CD4-positive, alpha-beta memory T cell (primary cell): ENCODE results near the gene EFNA5. TPM values are rescaled to one million over a fixed set of nuclear protein-coding genes. Genes with fewer than 3 reads are reported as not detected.

Experiments
- CTCF ChIA-PET: fragments of 350-600 bp; sonication (Branson Sonifier 250); formaldehyde crosslinking; loops from one replicate; lab custom pipeline; 2021; ENCODE audit warnings: inconsistent platforms; ENCODE audit not compliant: partially characterized antibody; lab: Charles Lee
- POLR2A ChIA-PET: fragments of 350-600 bp; sonication (Branson Sonifier 250); formaldehyde crosslinking; loops from one replicate; lab custom pipeline; 2021; ENCODE audit not compliant: partially characterized antibody; lab: Charles Lee
- DNase-seq, 5 donors: peaks; one replicate each; pipeline versions ENCODE4 v3.0.0 to v3.0.0-alpha.2; 2020 to 2022; ENCODE audit warnings: mixed read lengths in 1 of 5
- H3K27ac ChIP-seq: one replicate; pipeline ENCODE4 v1.7.0; 2013; ENCODE audit warnings: low read depth, low read length
- H3K27me3 ChIP-seq: 2 replicates; pipeline ENCODE4 v1.7.0; 2013; ENCODE audit warnings: mild to moderate bottlenecking, low read length, moderate library complexity; ENCODE audit not compliant: insufficient read depth
- H3K36me3 ChIP-seq: 2 replicates; pipeline ENCODE4 v1.7.0; 2013; ENCODE audit warnings: mild to moderate bottlenecking, low read length, moderate library complexity; ENCODE audit not compliant: insufficient read depth
- H3K4me1 ChIP-seq: 2 replicates; pipeline ENCODE4 v1.7.0; 2013; ENCODE audit warnings: mild to moderate bottlenecking, low read length, moderate library complexity; ENCODE audit not compliant: insufficient read depth
- H3K4me3 ChIP-seq, 2 donors: one replicate each; pipeline ENCODE4 v1.7.0; 2013; ENCODE audit warnings: low read length in 2 of 2, mild to moderate bottlenecking in 1 of 2
- H3K9me3 ChIP-seq, 2 donors: one replicate each; pipeline ENCODE4 v1.7.0; 2013; ENCODE audit warnings: low read length in 2 of 2, control low read depth in 1 of 2; ENCODE audit not compliant: control insufficient read depth in 1 of 2
- H3K27ac Mint-ChIP-seq, 7 donors: one replicate each; pipeline ENCODE4 v1.8.0; 2020 to 2021; ENCODE audit warnings: mixed read lengths in 7 of 7, mild to moderate bottlenecking in 6 of 7, inconsistent platforms in 3 of 7, moderate library complexity in 3 of 7
- H3K27me3 Mint-ChIP-seq, 2 donors: one replicate each; pipeline ENCODE4 v1.8.0; 2020 to 2021; ENCODE audit warnings: mixed read lengths in 2 of 2
- H3K36me3 Mint-ChIP-seq, 2 donors: one replicate each; pipeline ENCODE4 v1.8.0; 2020 to 2021; ENCODE audit warnings: mixed read lengths in 2 of 2, inconsistent platforms in 1 of 2, mild to moderate bottlenecking in 1 of 2
- H3K4me1 Mint-ChIP-seq, 4 donors: one replicate each; pipeline ENCODE4 v1.8.0; 2020 to 2021; ENCODE audit warnings: mixed read lengths in 4 of 4, mild to moderate bottlenecking in 1 of 4
- H3K4me3 Mint-ChIP-seq, 8 donors: one replicate each; pipeline ENCODE4 v1.8.0; 2020 to 2021; ENCODE audit warnings: mixed read lengths in 8 of 8, mild to moderate bottlenecking in 7 of 8, moderate library complexity in 6 of 8, inconsistent platforms in 3 of 8
- H3K9me3 Mint-ChIP-seq, 8 donors: one replicate each; pipeline ENCODE4 v1.8.0; 2020 to 2021; ENCODE audit warnings: mixed read lengths in 8 of 8, mild to moderate bottlenecking in 5 of 8, inconsistent platforms in 3 of 8, moderate library complexity in 1 of 8
- intact Hi-C: fragments of 100-400 bp; cut with micrococcal nuclease; formaldehyde crosslinking; loops from one replicate; pipeline ENCODE4 v1.15.1; 2023
- polyA plus RNA-seq, 2 donors: library from polyadenylated mRNA; unstranded; fragments of 300-500 nt; fragmentation: Illumina TruSeq; gene quantifications; one replicate each; pipeline ENCODE4 v1.2.3, GENCODE V29; 2021
- total RNA-seq, 2 experiments: library from RNA; stranded (reverse); gene quantifications; one replicate each; pipeline ENCODE4 v1.2.3, GENCODE V29; 2021

Gene EFNA5
- total and polyA plus RNA-seq, 4 experiments from 2014 or later = not detected

DNA sequence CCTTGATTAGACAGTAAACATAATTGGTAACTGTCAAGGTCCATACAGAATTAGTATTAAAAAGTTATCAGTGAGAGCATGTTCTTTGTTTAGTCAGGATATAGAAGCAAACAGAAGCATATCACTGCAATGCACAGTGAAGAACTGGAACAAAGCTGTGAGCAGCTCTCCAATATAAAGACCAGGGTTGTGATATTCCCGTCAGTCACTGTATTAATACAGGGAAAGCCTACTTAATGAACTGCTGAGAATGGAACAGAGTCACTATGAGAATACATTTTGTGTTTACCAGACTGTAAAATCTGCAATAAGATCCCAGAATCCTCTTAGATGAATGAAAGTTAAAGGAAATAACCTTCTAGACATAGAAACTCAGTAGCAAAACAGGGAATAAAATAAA, 58.2 kb downstream of the EFNA5 start:
- no peak overlapping the region for H3K27ac ChIP-seq

GRCh38 chr5:107610798-107611197, 59.9 kb downstream of the EFNA5 start:
- peaks cover 4 to 6% of the 10 kb centered on the region in 2 donors for H3K27me3 Mint-ChIP-seq
- Histone ChIP-seq H3K4me1 (no peaks in the 10 kb centered on the region), H3K36me3 (no peaks in the 10 kb centered on the region), H3K27ac (no peak overlapping the region), H3K27me3 (no peaks in the 10 kb centered on the region), H3K9me3 (no peaks in the 10 kb centered on the region), H3K4me3 (no peak overlapping the region)
- CTCF ChIA-PET = no interaction called here
- intact Hi-C loops = no loop called here
- H3K4me3 Mint-ChIP-seq = no peak overlapping the region
- H3K9me3 Mint-ChIP-seq = no peaks in the 10 kb centered on the region
- no peak for DNase-seq
- no peak overlapping the region for H3K27ac Mint-ChIP-seq
- no peaks in the 10 kb centered on the region for H3K36me3 Mint-ChIP-seq
- H3K4me1 Mint-ChIP-seq = no peaks in the 10 kb centered on the region
- POLR2A ChIA-PET = no interaction called here

More for the DNA sequence above, 58.2 kb downstream of the EFNA5 start:
- H3K27me3 ChIP-seq = no peaks in the 10 kb centered on the region
- H3K36me3 ChIP-seq = no peaks in the 10 kb centered on the region
- Mint-ChIP-seq H3K4me1 (no peaks in the 10 kb centered on the region), H3K9me3 (no peaks in the 10 kb centered on the region), H3K27me3 (peaks cover 4 to 5% of the 10 kb centered on the region in 2 donors), H3K4me3 (no peak overlapping the region), H3K27ac (no peak overlapping the region), H3K36me3 (no peaks in the 10 kb centered on the region)
- H3K4me1 ChIP-seq = no peaks in the 10 kb centered on the region
- ChIA-PET POLR2A (no interaction called here), CTCF (no interaction called here)
- intact Hi-C loops = no loop called here
- no peaks in the 10 kb centered on the region for H3K9me3 ChIP-seq
- DNase-seq = no peak
- no peak overlapping the region for H3K4me3 ChIP-seq

- no peak for DNase-seq
- H3K9me3 Mint-ChIP-seq = no peaks in the 10 kb centered on the region
- H3K4me3 ChIP-seq = no peak overlapping the region
- no peaks in the 10 kb centered on the region for H3K36me3 Mint-ChIP-seq
- H3K4me3 Mint-ChIP-seq = no peak overlapping the region
- H3K4me1 ChIP-seq = no peaks in the 10 kb centered on the region
- ChIA-PET CTCF (interaction anchor here (1.1 kb wide), 1 partner anchor 8 kb away, joined by 4 read pairs; no protein-coding TSS in a partner anchor), POLR2A (no interaction called here)
- intact Hi-C loops = no loop called here
- H3K27ac ChIP-seq = no peak overlapping the region
- no peaks in the 10 kb centered on the region for H3K27me3 ChIP-seq
- peaks cover 0 to 2% (median 0%) of the 10 kb centered on the region in 4 donors for H3K4me1 Mint-ChIP-seq
- no peaks in the 10 kb centered on the region for H3K9me3 ChIP-seq
- no peaks in the 10 kb centered on the region for H3K36me3 ChIP-seq
- H3K27me3 Mint-ChIP-seq = peaks cover 6 to 8% of the 10 kb centered on the region in 2 donors
- H3K27ac Mint-ChIP-seq = no peak overlapping the region
Observed at GRCh38 chr5:107607671-107608345, 62.9 kb downstream of the EFNA5 start.

- Histone ChIP-seq H3K36me3 (no peaks in the 10 kb centered on the region), H3K9me3 (no peaks in the 10 kb centered on the region), H3K27ac (no peak overlapping the region), H3K4me3 (no peak overlapping the region), H3K4me1 (no peaks in the 10 kb centered on the region), H3K27me3 (no peaks in the 10 kb centered on the region)
- Mint-ChIP-seq H3K4me3 (no peak overlapping the region), H3K27me3 (peaks cover 7 to 8% of the 10 kb centered on the region in 2 donors), H3K9me3 (no peaks in the 10 kb centered on the region), H3K27ac (no peak overlapping the region), H3K36me3 (no peaks in the 10 kb centered on the region), H3K4me1 (peaks cover 0 to 2% (median 0%) of the 10 kb centered on the region in 4 donors)
- no peak for DNase-seq
- CTCF ChIA-PET = no interaction called here
- intact Hi-C loops = no loop called here
- POLR2A ChIA-PET = no interaction called here
Observed at GRCh38 chr5:107607196-107607595, 63.5 kb downstream of the EFNA5 start.

GRCh38 chr5:107605596-107606125, 65.1 kb downstream of the EFNA5 start:
- no peak overlapping the region for H3K27ac ChIP-seq
- no peaks in the 10 kb centered on the region for H3K27me3 ChIP-seq
- DNase-seq = no peak
- Mint-ChIP-seq H3K27ac (no peak overlapping the region), H3K4me3 (no peak overlapping the region), H3K9me3 (no peaks in the 10 kb centered on the region), H3K27me3 (peaks cover 6 to 13% of the 10 kb centered on the region in 2 donors), H3K36me3 (no peaks in the 10 kb centered on the region), H3K4me1 (peaks cover 0 to 2% (median 0%) of the 10 kb centered on the region in 4 donors)
- intact Hi-C loops = no loop called here
- ChIA-PET POLR2A (no interaction called here), CTCF (interaction anchor here (1.0 kb wide), 1 partner anchor 33 kb away, joined by 4 read pairs; no protein-coding TSS in a partner anchor)
- no peaks in the 10 kb centered on the region for H3K9me3 ChIP-seq
- no peak overlapping the region for H3K4me3 ChIP-seq
- H3K4me1 ChIP-seq = no peaks in the 10 kb centered on the region
- H3K36me3 ChIP-seq = no peaks in the 10 kb centered on the region

- peaks cover 6 to 13% of the 10 kb centered on the region in 2 donors for H3K27me3 Mint-ChIP-seq
- no peak overlapping the region for H3K27ac ChIP-seq
- ChIA-PET CTCF (no interaction called here), POLR2A (no interaction called here)
- no peak for DNase-seq
- peaks cover 0 to 2% (median 0%) of the 10 kb centered on the region in 4 donors for H3K4me1 Mint-ChIP-seq
- no peaks in the 10 kb centered on the region for H3K9me3 Mint-ChIP-seq
- no peak overlapping the region for H3K4me3 Mint-ChIP-seq
- H3K4me1 ChIP-seq = no peaks in the 10 kb centered on the region
- H3K4me3 ChIP-seq = no peak overlapping the region
- H3K27ac Mint-ChIP-seq = no peak overlapping the region
- no peaks in the 10 kb centered on the region for H3K27me3 ChIP-seq
- H3K36me3 Mint-ChIP-seq = no peaks in the 10 kb centered on the region
- H3K36me3 ChIP-seq = no peaks in the 10 kb centered on the region
- intact Hi-C loops = no loop called here
- no peaks in the 10 kb centered on the region for H3K9me3 ChIP-seq
Observed at GRCh38 chr5:107604990-107605389, 65.7 kb downstream of the EFNA5 start.

- Histone ChIP-seq H3K9me3 (no peaks in the 10 kb centered on the region), H3K36me3 (no peaks in the 10 kb centered on the region), H3K27ac (no peak overlapping the region), H3K4me3 (no peak overlapping the region), H3K27me3 (no peaks in the 10 kb centered on the region), H3K4me1 (no peaks in the 10 kb centered on the region)
- intact Hi-C loops = no loop called here
- H3K9me3 Mint-ChIP-seq = no peaks in the 10 kb centered on the region
- H3K4me1 Mint-ChIP-seq = peaks cover 0 to 2% (median 0%) of the 10 kb centered on the region in 4 donors
- CTCF ChIA-PET = no interaction called here
- H3K27ac Mint-ChIP-seq = no peak overlapping the region
- H3K36me3 Mint-ChIP-seq = no peaks in the 10 kb centered on the region
- no peak overlapping the region for H3K4me3 Mint-ChIP-seq
- peaks cover 6 to 13% of the 10 kb centered on the region in 2 donors for H3K27me3 Mint-ChIP-seq
- POLR2A ChIA-PET = no interaction called here
- DNase-seq = no peak
Observed at GRCh38 chr5:107604146-107604910, 66.4 kb downstream of the EFNA5 start.
